Endothelial cell of umbilical vein (primary cell): ENCODE results near the gene PEMT. TPM values are rescaled to one million over a fixed set of nuclear protein-coding genes. Genes with fewer than 3 reads are reported as not detected.

Experiments
- BruUV-seq: library from RNA; stranded (reverse); fragments of 400-500 nt; replicated peaks from 2 replicates; lab custom pipeline; 2021; lab: Mats Ljungman, UMichigan
- CTCF ChIA-PET: fragments of 300-600, 350-600 bp; sonication (Branson Sonifier 250); formaldehyde crosslinking; loops from one replicate; lab custom pipeline; 2021; ENCODE audit warnings: antibody characterized with exemption, inconsistent platforms; lab: Charles Lee
- POLR2A ChIA-PET: fragments of 300-600, 350-600 bp; sonication (Branson Sonifier 250); formaldehyde crosslinking; loops from one replicate; lab custom pipeline; 2021; ENCODE audit warnings: antibody characterized with exemption, inconsistent platforms; lab: Charles Lee
- DNase-seq: peaks from one replicate; pipeline ENCODE4 v3.0.0-alpha.2; 2011; ENCODE audit warnings: low read depth, low spot score
- FAIRE-seq: peaks from 2 replicates; lab custom pipeline; 2011; peaks lifted over from hg19 to GRCh38; lab: Jason Lieb, UNC
- H2AFZ ChIP-seq: 2 replicates; pipeline ENCODE4 v1.6.0; 2012; ENCODE audit warnings: low read depth, low read length, control low read depth, inconsistent platforms
- H3K27ac ChIP-seq: 2 replicates; pipeline ENCODE4 v1.5.1; 2011; ENCODE audit warnings: low read depth, mild to moderate bottlenecking, control low read depth, low read length, moderate library complexity; ENCODE audit not compliant: insufficient read depth
- H3K27me3 ChIP-seq, 2 experiments: 2 replicates each; pipeline versions ENCODE4 v1.6.0 to v1.6.1; 2011; ENCODE audit warnings: low read length in 2 of 2, mixed read lengths in 1 of 2; ENCODE audit not compliant: control insufficient read depth in 2 of 2, insufficient read depth in 2 of 2
- H3K36me3 ChIP-seq, 2 experiments: 2 replicates in 1 of 2; 3 replicates in 1 of 2; pipeline ENCODE4 v1.5.1; 2011; ENCODE audit warnings: low read length in 2 of 2, mild to moderate bottlenecking in 1 of 2, moderate library complexity in 1 of 2; ENCODE audit not compliant: control insufficient read depth in 2 of 2, insufficient read depth in 2 of 2; ENCODE audit errors: extremely low read depth in 1 of 2
- H3K4me1 ChIP-seq: 3 replicates; pipeline ENCODE4 v1.5.1; 2011; ENCODE audit warnings: mild to moderate bottlenecking, low read length; ENCODE audit not compliant: control insufficient read depth, insufficient read depth; ENCODE audit errors: extremely low read depth
- H3K4me2 ChIP-seq: 2 replicates; pipeline ENCODE4 v1.6.1; 2011; ENCODE audit warnings: low read length, control low read depth, mixed read lengths; ENCODE audit not compliant: insufficient read depth
- H3K4me3 ChIP-seq, 3 experiments: fragments of 200-600 bp in 1 of 3; sonication (generic), shearing (Covaris generic) in 1 of 3; replicated peaks in 1 of 3; 2 replicates each; pipeline ENCODE4 v1.5.1; 2011 to 2016; ENCODE audit warnings: control low read depth in 3 of 3, low read length in 3 of 3, mild to moderate bottlenecking in 2 of 3, inconsistent platforms in 1 of 3, low read depth in 1 of 3, moderate library complexity in 1 of 3; ENCODE audit not compliant: insufficient read depth in 1 of 3
- H3K79me2 ChIP-seq: 2 replicates; pipeline ENCODE4 v1.6.0; 2012; ENCODE audit warnings: low read length, inconsistent platforms; ENCODE audit not compliant: control insufficient read depth, insufficient read depth
- H3K9ac ChIP-seq: replicated peaks from 2 replicates; pipeline ENCODE3; 2011; ENCODE audit warnings: low read length, control low read depth; ENCODE audit not compliant: insufficient read depth; ENCODE audit errors: extremely low read depth
- H3K9me1 ChIP-seq: replicated peaks from 3 replicates; pipeline ENCODE4 v1.6.0; 2011; ENCODE audit warnings: mild to moderate bottlenecking, low read length; ENCODE audit not compliant: control insufficient read depth, insufficient read depth; ENCODE audit errors: extremely low read depth
- H3K9me3 ChIP-seq: replicated peaks from 2 replicates; pipeline ENCODE4 v1.5.1; 2012; ENCODE audit warnings: low read length, inconsistent platforms; ENCODE audit not compliant: control insufficient read depth, insufficient read depth
- H4K20me1 ChIP-seq: replicated peaks from 2 replicates; pipeline ENCODE3; 2011; ENCODE audit warnings: mild to moderate bottlenecking, low read length; ENCODE audit not compliant: control insufficient read depth, insufficient read depth; ENCODE audit errors: extremely low read depth
- CTCF ChIP-seq, 2 donors: IDR thresholded peaks; 1 replicate in 1 of 2; 2 replicates in 1 of 2; pipeline ENCODE4 v1.5.1; 2011; ENCODE audit warnings: low read length in 2 of 2, mild to moderate bottlenecking in 2 of 2, moderate library complexity in 2 of 2, control low read depth in 1 of 2, inconsistent platforms in 1 of 2, low read depth in 1 of 2; ENCODE audit not compliant: insufficient read depth in 1 of 2; ENCODE audit errors: extremely low read depth in 1 of 2
- EZH2 ChIP-seq: IDR thresholded peaks from 2 replicates; pipeline ENCODE4 v1.6.1; 2012; ENCODE audit warnings: borderline replicate concordance, low read depth, mild to moderate bottlenecking, moderate library complexity, low read length, inconsistent platforms; ENCODE audit not compliant: severe bottlenecking
- FOS ChIP-seq: IDR thresholded peaks from 2 replicates; pipeline ENCODE4 v1.6.1; 2011; ENCODE audit warnings: mild to moderate bottlenecking, low read length, moderate library complexity, borderline replicate concordance; ENCODE audit not compliant: insufficient read depth
- GATA2 ChIP-seq: IDR thresholded peaks from 2 replicates; pipeline ENCODE4 v1.7.0; 2011; ENCODE audit warnings: low read depth, mild to moderate bottlenecking, moderate library complexity, mixed read lengths, low read length; ENCODE audit not compliant: insufficient read length, insufficient read depth
- JUN ChIP-seq: IDR thresholded peaks from 2 replicates; pipeline ENCODE4 v1.6.1; 2011; ENCODE audit warnings: borderline replicate concordance, low read depth; ENCODE audit not compliant: insufficient read length, insufficient read depth
- MAX ChIP-seq: IDR thresholded peaks from 2 replicates; pipeline ENCODE4 v1.6.1; 2011; ENCODE audit not compliant: insufficient read depth, insufficient read length
- MYC ChIP-seq: IDR thresholded peaks from one replicate; pipeline ENCODE4 v1.6.1; 2011; ENCODE audit warnings: mild to moderate bottlenecking, low read depth, low read length
- POLR2A ChIP-seq: IDR thresholded peaks from 2 replicates; pipeline ENCODE4 v1.6.1; 2012; ENCODE audit warnings: low read depth, mild to moderate bottlenecking, control low read depth, low read length
- POLR2AphosphoS5 ChIP-seq: IDR thresholded peaks from 2 replicates; pipeline ENCODE4 v1.6.1; 2012; ENCODE audit warnings: low read depth, mild to moderate bottlenecking, control low read depth, low read length, moderate library complexity; ENCODE audit not compliant: insufficient read depth
- dilution Hi-C: fragments of 300-500 bp; cut with MboI; formaldehyde crosslinking; loops from one replicate; pipeline ENCODE4 v1.15.0; 2019; ENCODE audit warnings: low sequenced_read_pairs; ENCODE audit not compliant: extremely low pct_ligation_motif_present
- intact Hi-C: fragments of 100-400 bp; cut with micrococcal nuclease; formaldehyde crosslinking; loops from one replicate; pipeline ENCODE4 v1.10.0; 2022
- polyA plus RNA-seq, 4 experiments: library from polyadenylated mRNA; depleted of rRNA in 3 of 4; stranded (reverse) in 3 of 4; unstranded in 1 of 4; fragments of >200 nt; gene quantifications; 2 replicates each; pipeline versions ENCODE4 v1.2.1 to v1.2.3, GENCODE V29; 2011 to 2012; ENCODE audit warnings: missing spikeins in 1 of 4
- total RNA-seq: library from RNA; stranded (reverse); gene quantifications from 2 replicates; pipeline ENCODE4 v1.2.3, GENCODE V29; 2021

Gene PEMT
- total and polyA plus RNA-seq, 2 donors (not counting 3 experiments of a cell fraction or from before 2014, with no cell fraction given): 35.1 to 58.4 TPM

GRCh38 chr17:17623904-17624303 lies 32.4 kb upstream of the PEMT start:
- no peak for TF ChIP-seq MYC
- no peak for TF ChIP-seq GATA2
- no peak for TF ChIP-seq POLR2AphosphoS5
- no peak for TF ChIP-seq POLR2A
- no peak for TF ChIP-seq EZH2
- no peak for TF ChIP-seq JUN
- no peak for TF ChIP-seq FOS
- TF ChIP-seq MAX: no peak
- TF ChIP-seq CTCF (IDR thresholded peaks at IDR 0.05; ENCODE audit: extremely low read depth in 1 of 2, insufficient read depth in 1 of 2, low read depth in 1 of 2, low read length in 2 of 2): no peak
- POLR2A ChIA-PET: interaction anchor here (0.7 kb wide), 1 partner anchor 29 kb away, joined by 10 read pairs; no protein-coding TSS in a partner anchor
- Histone ChIP-seq H3K9me1 (no peaks in the 10 kb centered on the region), H3K4me3 (no peak overlapping the region), H3K4me2 (no peak overlapping the region), H3K36me3 (no peaks in the 10 kb centered on the region), H3K9ac (no peak overlapping the region), H2AFZ (no peak overlapping the region), H3K27me3 (peaks cover 0 to 4% of the 10 kb centered on the region in 2 experiments), H3K4me1 (no peaks in the 10 kb centered on the region), H3K79me2 (no peaks in the 10 kb centered on the region), H3K27ac (no peak overlapping the region), H4K20me1 (no peaks in the 10 kb centered on the region), H3K9me3 (no peaks in the 10 kb centered on the region)
- CTCF ChIA-PET: interaction anchor here (1.8 kb wide), 1 partner anchor 10 kb away, joined by 9 read pairs; no protein-coding TSS in a partner anchor
- dilution Hi-C loops: no loop called here
- intact Hi-C loops: no loop called here
- BruUV-seq: no TSS peak
- FAIRE-seq (no peak), DNase-seq (no peak)
